Stimulated activated CD4-positive, alpha-beta T cell treated with anti-CD3 and anti-CD28 coated beads, Interleukin-15, amount 100 ng/mL, for 48 hours (primary cell): ENCODE data around the gene FOXP1.

Experiments used
- DNase-seq, 2 donors: peaks; one replicate each; pipeline ENCODE4 v3.0.0-alpha.2; 2020; ENCODE audit warnings: low read depth in 2 of 2

The FOXP1 gene

DNA sequence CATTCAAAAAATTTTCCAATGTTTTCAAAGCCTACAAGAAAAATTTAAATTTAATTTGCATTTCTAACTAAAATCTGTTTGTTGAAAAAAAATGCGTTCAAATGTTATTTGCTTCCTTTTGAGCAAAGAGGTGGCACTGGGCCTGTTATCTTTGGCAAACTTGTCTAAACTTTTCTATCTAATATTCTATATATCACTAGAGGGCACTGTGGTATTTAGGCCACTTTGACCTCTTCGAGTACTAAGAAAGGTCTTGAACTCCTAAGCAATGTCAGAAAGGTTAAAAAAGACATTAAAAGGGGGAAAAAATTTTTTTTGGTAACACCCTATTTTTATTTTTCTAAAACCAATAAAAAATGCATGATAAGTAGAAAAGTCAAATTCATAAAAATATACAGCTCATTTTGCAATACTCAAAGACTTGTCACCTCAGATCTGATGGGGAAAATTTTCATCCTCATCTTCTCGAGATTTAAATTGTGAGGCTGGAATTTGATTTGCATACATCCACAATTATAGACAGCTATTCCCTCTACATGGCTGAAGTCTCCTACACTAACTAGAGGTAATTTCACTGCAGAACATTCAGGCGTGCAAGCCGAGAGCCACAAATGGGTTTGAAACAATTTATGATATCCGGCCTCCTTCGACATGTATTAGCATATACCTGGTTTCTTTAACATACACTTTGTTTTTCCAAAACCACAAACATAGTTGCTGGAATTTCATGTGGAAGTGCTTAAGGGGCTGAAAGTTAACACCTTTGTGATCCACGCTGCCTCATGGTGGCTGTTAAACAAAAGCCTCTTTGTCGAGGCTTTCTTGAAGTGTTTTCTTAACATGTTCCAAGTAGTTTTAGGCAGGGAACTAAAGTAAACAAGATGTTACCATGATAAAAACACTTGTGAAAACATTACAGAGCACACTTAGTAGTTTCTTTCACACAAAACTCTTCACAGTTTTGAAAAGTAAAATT, 576.4 kb downstream of the FOXP1 start:
- DNase-seq: no peak

DNA sequence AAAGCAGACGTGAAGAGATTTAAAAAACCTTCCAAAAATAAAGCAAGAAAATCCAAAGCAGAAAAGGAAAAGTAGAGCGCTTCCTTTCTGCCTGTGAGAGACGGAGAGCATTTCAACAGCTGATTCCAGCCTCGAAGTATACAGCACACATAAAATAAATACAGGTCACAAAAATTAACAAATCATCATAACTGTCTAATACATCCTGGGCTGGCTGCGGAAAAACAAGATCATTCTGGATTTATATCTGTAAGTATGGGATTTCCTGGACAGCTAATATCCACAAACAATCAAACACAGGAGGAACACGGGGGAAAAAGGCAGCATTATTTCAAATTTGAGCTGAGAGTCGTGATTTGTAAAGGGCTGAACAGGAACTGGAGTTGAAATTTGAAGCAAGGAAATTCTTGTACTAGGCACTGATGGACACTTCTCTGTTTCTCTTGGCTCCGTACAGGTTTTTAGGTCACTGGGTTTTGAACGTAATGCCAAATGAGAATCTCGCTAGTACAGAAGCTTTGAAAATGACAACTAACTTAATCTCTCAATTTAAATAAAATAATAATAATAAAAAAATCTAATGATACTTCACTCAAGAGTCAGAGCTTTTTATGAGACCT, 577.7 kb downstream of the FOXP1 start:
- no peak for DNase-seq

DNA sequence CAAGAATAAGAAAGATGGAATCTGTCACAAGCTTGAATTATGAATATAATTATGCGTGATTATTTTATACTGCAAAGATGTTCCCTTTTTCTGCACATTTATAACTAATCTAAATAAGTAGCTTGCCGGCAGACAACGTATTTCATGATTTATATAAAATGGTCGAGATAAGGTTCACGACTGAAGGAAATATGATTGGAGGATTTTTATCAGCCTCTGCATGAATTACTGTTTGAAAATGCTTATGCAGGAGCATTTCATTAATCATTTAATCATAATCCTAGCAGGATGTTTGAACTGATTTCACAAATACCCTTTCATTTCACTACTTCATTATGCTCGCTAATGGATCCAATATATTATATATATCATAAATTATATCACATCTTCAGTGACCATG, 580.0 kb downstream of the FOXP1 start:
- no peak for DNase-seq

DNA sequence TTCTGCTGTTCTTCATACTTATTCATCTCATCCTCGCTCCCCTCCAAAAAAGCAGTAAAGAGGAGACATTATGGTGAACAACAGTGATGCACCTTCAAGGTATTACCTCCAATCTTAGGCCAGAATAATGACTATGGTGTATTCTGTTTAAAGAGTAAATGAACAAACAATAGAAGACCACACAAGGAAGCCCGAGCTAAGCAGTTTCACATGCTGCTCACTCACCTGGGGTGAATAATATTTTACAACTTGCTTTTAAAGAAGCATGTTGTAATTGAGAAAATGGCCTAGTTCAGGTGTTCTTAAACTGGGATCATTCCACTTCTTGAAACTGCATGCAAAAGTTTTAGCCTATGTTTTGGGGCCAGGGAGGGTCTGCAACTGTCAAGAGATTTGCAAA, 581.2 kb downstream of the FOXP1 start:
- DNase-seq: no peak

DNA sequence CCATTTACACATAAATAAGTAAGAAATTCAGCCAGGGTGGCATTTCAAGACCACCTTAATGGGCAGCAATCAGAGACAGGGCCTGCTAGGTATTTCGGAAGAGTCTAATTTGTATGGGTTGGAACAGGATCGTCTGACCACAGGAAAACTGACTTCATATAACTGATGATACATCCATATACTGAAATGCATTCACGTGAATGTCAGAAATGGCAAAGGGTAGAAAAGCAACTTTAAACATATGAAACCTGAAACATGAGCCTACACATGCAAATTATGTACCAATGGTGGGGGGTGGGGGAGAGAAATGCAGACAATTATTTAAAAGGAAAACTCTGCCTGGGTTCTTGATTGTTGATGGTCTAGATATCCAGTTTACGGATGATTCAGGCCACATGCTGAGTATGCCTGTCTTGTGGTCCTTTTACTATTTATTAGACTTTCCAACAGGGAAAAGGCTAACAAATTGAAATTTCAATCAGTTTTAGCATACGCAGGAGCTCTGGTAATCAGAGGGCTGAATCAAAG, 582.2 kb downstream of the FOXP1 start:
- DNase-seq: no peak

DNA sequence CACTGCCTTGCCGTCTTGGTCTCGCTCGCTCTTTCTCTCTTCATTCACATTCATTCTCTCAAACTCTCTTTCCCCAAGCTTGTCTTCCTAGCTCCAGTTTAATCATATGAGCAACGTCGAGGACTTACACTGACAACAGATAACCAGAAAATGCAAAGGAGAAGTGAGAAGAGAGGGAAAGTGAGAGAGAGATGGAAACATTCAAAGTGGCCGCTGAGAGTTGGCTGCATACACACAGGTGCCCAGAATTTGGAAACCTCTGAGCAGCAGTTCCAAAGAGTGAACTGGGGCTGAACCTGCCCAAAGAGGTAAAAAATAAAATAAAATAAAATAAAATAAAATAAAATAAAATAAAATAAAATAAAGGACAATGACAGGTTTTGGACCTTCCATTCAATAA, 583.0 kb downstream of the FOXP1 start:
- DNase-seq: no peak

DNA sequence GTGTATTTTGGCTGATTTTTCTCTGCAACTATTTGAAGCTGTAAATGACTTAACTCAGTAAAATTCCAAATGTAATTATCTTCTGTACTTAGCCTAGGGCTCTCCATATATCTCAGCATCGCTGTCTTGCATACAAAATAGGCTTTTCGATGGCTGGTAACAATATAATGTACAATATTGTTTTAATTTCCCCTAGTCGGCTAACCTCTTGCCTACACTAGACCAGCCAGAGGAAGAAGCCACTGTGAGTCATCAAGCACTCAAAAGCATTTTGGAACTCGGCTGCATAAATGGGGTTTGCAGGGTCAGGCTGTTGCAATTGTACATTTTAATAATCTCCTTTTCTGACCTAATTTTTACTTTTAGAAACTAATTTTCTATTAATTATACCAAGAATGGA, 583.8 kb downstream of the FOXP1 start:
- no peak for DNase-seq

DNA sequence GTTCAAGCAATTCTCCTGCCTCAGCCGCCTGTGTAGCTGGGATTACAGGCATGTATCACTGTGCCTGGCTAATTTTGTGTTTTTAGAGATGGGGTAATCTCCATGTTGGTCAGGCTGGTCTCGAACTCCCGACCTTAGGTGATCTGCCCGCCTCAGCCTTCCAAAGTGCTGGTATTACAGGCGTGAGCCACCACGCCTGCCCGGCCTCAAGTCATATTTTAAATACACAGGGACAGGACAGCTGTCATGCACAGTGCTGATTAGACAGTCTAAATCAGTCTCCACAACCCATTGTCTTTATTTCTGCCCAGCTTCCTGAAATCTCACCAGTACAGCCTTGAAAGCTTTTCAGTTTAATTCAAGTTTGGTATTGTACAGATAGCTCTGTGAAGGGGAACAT, 587.4 kb downstream of the FOXP1 start:
- no peak for DNase-seq

DNA sequence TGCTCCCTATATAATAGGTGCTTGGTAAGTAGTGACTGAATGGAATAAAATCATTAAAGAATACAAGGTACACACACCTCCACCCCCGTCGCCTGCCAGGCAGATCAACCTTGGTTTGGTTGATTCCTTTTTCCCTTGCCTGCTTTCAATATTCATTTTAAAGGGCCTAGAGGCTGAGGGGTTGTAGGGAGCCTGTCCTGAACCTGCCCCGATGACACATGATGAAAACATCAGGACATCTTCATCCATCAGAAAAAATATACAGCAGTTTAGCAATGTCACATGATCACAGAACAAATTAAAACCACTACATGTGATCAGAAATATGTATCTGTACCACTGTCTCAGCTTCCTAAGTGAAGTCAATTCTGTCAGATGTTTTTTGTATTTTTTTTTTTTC, 588.9 kb downstream of the FOXP1 start:
- DNase-seq: no peak

DNA sequence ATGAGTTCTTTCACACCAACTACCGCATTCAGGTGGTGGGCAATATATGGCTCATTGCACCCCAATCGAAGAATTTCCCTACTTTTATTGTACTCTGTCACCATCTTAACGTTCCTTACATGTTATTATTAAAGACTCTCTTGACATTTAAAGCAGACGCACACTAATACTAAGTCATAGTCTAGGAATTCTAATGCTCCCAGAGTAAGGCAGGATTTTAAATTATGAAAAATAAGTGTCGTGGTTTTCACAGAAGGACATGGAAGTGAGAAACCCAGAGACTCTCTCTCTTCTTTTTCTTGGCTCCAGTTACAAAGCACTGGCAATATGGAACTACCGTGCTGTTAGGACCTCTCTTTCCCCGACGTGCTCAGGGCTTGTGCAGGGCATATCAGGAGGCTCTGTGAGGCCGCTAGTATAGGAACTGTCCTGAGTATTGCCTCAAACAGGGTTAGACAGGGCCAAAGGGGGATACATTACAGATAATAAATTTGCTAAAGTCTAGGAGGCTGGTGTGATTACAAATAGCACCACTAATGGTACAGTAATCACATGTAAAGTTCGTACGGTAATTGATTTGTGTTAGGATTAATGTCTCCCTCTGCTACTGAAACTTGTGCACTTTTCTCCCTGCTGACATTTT, 590.8 kb downstream of the FOXP1 start:
- DNase-seq: no peak

DNA sequence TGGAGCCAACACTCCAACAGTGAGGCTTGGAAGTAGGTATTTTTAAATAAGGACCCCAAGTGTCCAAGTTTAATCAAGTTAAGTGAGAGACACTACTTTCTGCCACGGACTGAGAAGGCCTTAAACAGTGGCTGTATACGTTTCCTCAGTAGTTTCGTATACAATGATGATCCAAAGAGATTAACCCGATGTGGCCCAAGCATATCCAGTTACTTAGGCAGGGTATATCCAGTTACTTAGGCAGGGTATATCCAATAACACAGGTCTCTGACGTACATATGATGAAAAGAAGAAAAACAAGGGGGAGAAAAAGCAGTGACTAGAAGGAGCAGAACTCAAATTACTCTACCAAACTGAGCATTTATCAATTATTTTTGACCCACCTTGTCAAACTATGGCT, 591.4 kb downstream of the FOXP1 start:
- DNase-seq: no peak

DNA sequence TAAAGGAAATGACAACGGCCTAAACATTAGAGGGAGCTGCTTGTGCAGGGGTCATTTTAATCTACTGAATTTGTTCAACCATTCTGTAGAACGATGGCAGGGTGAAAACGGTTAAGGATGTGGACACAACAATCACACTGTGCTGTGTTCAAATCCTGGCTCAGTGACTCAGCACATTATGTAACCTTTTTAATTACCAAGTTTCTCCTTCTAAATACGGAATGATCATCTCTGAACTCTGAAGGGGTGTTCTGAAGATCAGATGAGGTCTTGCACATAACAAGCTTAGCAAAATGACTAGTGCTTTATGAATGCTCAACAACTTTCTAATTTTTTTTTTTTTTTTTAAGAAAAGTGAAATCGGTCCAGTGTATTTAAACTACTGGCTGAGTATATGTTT, 592.8 kb downstream of the FOXP1 start:
- DNase-seq: no peak

DNA sequence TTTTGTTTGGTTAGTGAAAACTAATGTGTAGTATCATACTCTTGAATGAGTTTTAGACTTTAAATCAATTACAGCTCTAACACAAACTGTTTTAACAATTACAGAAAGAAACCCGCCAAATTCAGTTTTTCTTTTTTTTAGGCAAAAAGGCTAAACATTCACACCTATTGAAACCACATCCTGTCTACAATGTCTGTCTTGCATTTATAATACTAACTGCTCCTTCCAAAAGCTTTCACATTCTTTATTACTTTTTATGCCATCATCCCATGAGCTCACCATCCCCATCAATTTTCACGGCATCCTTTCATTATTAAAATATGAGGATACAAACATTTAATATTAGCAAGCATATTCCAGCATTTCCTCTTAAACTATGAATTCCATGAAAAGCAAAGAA, 593.3 kb downstream of the FOXP1 start:
- no peak for DNase-seq

DNA sequence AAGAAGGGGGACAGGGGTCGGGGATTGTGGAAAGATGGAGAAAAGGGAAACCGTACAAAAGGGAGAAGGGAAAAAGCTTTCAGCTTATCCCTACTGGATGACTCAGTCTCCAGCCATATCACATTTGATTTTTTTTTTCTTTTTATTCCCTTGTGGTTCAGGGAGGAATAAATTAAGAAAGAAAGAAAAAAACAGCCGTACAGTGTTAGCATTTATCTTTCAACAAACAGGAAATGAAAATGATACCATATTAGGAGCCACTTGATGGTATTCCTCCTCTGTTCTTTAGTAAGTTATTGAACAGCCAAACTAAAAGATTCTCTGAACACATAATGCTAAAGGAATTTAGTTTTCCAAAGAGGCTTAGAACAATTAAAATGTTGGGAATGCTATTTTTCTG, 594.4 kb downstream of the FOXP1 start:
- DNase-seq: no peak

DNA sequence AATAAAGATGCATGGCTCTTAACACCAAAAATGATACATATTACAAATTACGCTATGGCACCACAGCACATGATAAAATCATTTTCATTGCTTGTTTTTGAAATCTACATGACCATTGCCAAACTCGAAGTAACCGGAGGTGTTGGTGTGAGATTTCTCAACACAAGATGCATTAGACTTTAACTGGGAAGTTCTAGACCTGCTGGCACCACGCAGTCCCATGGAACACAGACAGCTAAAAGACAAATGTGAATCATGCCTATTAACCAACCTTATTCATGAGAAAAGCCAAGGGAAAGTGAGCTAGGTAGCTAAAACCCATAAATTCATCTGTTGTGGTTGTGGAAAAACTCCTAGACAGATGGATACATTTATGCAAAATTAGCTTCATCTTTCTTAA, 595.4 kb downstream of the FOXP1 start:
- no peak for DNase-seq

DNA sequence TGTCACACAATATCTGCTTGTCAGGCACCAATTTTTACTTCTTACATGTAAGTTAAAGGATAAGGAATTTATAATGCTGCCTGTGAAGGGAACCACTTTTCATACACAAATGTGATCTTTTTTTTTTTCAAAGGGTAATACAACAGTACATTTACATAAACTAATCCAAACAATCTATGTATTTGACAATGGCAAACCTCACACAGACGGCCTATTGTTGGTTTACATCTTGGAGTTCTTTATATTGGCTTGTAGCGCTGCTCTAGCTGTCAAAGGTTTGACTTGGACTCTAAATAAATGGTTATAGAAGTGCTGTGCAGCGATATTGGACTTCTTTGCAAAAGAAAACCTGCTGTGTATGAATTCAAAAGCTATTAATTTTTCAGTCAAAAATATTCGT, 598.0 kb downstream of the FOXP1 start:
- no peak for DNase-seq

DNA sequence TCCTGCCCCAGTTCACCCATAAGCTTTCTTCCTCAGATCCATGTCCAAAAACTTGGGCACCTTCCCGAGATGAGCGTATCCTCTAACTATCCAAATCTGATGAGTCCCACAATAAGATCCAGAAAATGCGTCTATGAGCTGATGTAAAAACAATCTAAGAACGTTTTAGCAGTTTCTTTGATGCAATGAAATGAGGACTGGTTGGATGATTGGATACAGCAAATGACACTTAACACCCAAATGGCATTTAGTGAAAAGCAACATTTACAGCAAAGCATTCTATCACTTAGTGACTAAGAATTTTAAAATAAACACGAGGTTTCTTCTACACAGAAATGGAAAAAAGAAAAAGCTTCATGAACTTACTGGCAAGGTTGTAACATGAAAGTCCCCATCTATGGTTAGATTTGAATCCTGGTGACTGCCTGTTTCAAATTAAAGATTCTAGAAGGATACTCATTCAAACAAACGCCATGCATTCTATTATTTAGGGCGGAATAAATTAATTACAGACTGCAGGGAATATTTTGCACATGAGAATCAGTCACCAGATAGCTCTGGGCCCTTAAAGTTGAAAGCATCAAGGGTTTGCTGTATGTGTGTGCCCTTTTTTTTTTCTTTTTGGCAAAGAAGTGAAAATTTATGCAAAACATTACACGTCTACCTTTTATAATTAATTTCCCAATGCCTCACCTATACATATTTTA, 598.6 kb downstream of the FOXP1 start:
- DNase-seq: no peak

DNA sequence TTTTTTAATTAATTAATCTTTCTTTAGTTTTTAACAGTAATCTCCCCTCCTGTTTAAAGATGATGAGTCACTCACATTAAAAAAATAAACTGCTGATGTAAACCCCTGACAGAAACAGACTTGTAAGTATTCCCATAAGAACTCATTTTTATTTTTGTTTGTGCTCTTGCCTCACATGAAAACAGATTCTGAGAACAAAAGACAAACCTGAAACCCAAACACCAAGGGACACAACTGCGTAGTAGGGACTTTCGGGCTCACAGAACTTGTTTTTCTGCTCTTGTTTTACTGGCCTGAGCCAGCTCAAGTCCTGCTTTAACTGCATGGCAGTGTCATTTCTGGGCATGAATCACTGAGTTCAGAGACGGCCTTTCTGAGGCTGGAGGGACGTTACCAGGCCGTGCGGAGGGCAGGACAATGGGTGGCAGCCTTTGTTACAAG, 600.8 kb downstream of the FOXP1 start:
- peak in 1 of 2 donors; percentile 14 for DNase-seq

DNA sequence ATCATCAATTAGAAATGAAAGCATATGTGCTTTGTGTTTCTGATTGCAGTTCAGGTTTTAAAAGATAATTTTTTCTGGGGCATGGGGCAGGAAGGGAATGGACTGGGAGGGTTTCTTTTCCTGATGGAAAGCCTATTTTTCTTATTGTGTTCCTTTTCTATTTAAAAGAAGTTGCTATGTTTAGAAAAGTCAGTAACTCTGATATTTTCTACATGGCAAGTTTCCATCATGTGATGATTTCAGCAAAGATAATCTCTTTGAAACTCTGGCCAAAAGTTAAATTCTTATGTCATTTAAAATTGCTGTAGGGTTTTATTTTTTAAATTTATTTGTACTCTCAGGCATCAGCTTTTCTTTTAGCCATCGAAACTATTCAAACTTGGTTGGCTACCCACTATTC, 601.2 kb downstream of the FOXP1 start:
- DNase-seq: no peak

DNA sequence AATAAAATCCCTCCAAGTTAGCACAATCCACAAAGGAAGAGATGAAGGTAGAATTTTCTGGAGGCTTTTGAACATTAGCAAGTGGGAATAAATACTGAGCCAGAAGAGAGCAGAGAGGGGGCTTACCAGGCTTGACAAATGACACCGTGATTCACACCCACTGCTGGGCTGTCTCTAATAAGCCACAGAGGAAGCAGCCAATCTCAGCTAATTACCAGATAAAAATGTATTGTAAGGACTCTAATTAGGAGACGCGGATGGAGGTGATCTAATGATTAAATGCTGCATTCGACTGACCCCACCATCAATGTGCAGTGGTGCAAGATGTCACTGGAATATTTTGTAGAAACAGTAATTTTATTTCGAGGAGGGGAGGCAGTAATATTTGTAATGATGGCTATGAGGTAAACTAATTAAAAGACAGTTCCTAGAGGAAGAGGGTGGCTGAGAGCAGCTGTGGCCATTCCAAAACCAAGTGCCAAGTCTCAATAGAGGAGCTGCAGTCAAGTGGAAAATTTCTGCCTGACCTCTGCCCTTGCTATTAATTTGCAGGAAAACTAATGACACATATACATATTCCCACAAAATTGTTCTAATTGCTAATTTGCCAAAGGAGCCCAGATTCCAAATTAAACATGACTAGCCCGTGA, 602.2 kb downstream of the FOXP1 start:
- no peak for DNase-seq

DNA sequence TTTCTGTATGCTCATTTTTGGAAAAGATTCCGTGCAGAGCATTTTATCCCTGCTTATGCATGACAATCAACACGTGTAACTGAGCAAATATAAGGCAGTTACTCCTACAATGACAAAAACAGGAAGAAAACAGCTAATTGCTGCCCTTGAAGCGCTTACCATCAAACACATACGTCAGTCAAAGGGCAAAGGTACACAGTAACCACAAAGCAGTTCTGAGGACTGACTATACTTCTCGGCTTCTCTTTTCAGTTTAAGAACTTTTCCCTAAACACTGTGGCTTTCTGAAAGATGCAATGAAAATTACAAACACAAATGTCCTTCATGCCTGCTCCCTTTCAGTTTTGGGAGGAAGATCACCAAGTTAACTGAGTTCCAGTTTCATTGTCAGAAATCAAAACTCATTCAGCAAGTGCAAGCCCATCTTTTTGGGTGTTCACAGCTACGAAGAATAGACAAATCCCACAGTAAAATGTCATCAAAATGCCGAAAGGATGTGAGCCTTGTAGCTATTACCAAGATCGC, 602.8 kb downstream of the FOXP1 start:
- DNase-seq: no peak
